ENCODE measurements around the gene FAM200B.

The FAM200B gene

GRCh38 chr4:15695240-15695699 lies 13.6 kb downstream of the FAM200B start:
- DNase-seq (ENCODE audit: extremely low read depth in 1 of 2, low read depth in 1 of 2), result no peak

GRCh38 chr4:15695729-15696128 lies 14.1 kb downstream of the FAM200B start:
- DNase-seq (ENCODE audit: extremely low read depth in 1 of 2, low read depth in 1 of 2), result no peak

- DNase-seq (ENCODE audit: extremely low read depth in 1 of 2, low read depth in 1 of 2), result no peak
These were observed 15.2 kb downstream of the FAM200B start for GRCh38 chr4:15696866-15697265.

GRCh38 chr4:15702941-15703403 lies 21.3 kb downstream of the FAM200B start, which contains the start of gene BST1:
BST1 (plus strand) TSS chr4:15703065; CDS start chr4:15703145, 80 bp downstream.
- peak; percentile 2 to 15 for DNase-seq (ENCODE audit: extremely low read depth in 1 of 2, low read depth in 1 of 2)

- no peak for DNase-seq (ENCODE audit: extremely low read depth in 1 of 2, low read depth in 1 of 2)
These were observed 21.8 kb downstream of the FAM200B start for GRCh38 chr4:15703439-15703838.

GRCh38 chr4:15704129-15704528 lies 22.5 kb downstream of the FAM200B start:
- no peak for DNase-seq (ENCODE audit: extremely low read depth in 1 of 2, low read depth in 1 of 2)

- no peak for DNase-seq (ENCODE audit: extremely low read depth in 1 of 2, low read depth in 1 of 2)
These were observed 25.2 kb downstream of the FAM200B start for GRCh38 chr4:15706646-15707362.

GRCh38 chr4:15707363-15707715 lies 25.7 kb downstream of the FAM200B start:
- no peak for DNase-seq (ENCODE audit: extremely low read depth in 1 of 2, low read depth in 1 of 2)

GRCh38 chr4:15711762-15712161 lies 30.1 kb downstream of the FAM200B start:
- DNase-seq (ENCODE audit: extremely low read depth in 1 of 2, low read depth in 1 of 2), result no peak

GRCh38 chr4:15712214-15712613 lies 30.6 kb downstream of the FAM200B start:
- DNase-seq (ENCODE audit: extremely low read depth in 1 of 2, low read depth in 1 of 2), result no peak

GRCh38 chr4:15714141-15714540 lies 32.5 kb downstream of the FAM200B start:
- DNase-seq (ENCODE audit: extremely low read depth in 1 of 2, low read depth in 1 of 2), result no peak

- no peak for DNase-seq (ENCODE audit: extremely low read depth in 1 of 2, low read depth in 1 of 2)
These were observed 33.2 kb downstream of the FAM200B start for GRCh38 chr4:15714646-15715435.

- DNase-seq (ENCODE audit: extremely low read depth in 1 of 2, low read depth in 1 of 2), result no peak
These were observed 34.5 kb downstream of the FAM200B start for GRCh38 chr4:15716115-15716514.

- DNase-seq (ENCODE audit: extremely low read depth in 1 of 2, low read depth in 1 of 2), result no peak
These were observed 35.5 kb downstream of the FAM200B start for GRCh38 chr4:15717086-15717485.

GRCh38 chr4:15717657-15718416 lies 36.2 kb downstream of the FAM200B start:
- no peak for DNase-seq (ENCODE audit: extremely low read depth in 1 of 2, low read depth in 1 of 2)

- DNase-seq (ENCODE audit: extremely low read depth in 1 of 2, low read depth in 1 of 2), result no peak
These were observed 36.8 kb downstream of the FAM200B start for GRCh38 chr4:15718465-15718864.

- DNase-seq (ENCODE audit: extremely low read depth in 1 of 2, low read depth in 1 of 2), result no peak
These were observed 37.3 kb downstream of the FAM200B start for GRCh38 chr4:15718959-15719358.

GRCh38 chr4:15719506-15719905 lies 37.9 kb downstream of the FAM200B start:
- DNase-seq (ENCODE audit: extremely low read depth in 1 of 2, low read depth in 1 of 2), result no peak

- no peak for DNase-seq (ENCODE audit: extremely low read depth in 1 of 2, low read depth in 1 of 2)
These were observed 39.2 kb downstream of the FAM200B start for GRCh38 chr4:15720851-15721250.

GRCh38 chr4:15725608-15726007 lies 44.0 kb downstream of the FAM200B start:
- DNase-seq (ENCODE audit: extremely low read depth in 1 of 2, low read depth in 1 of 2), result no peak

GRCh38 chr4:15729910-15730533 lies 48.4 kb downstream of the FAM200B start:
- DNase-seq (ENCODE audit: extremely low read depth in 1 of 2, low read depth in 1 of 2), result no peak
